ENCODE measurements around the gene SLC17A8.

SLC17A8 gene

GRCh38 chr12:100368066-100368465, 11.2 kb downstream of the SLC17A8 start:
- in situ Hi-C loops (cut with MboI; ENCODE audit: low sequenced_read_pairs): no loop called here

GRCh38 chr12:100371146-100371545, 14.3 kb downstream of the SLC17A8 start:
- in situ Hi-C loops (cut with MboI; ENCODE audit: low sequenced_read_pairs): no loop called here

- in situ Hi-C loops (cut with MboI; ENCODE audit: low sequenced_read_pairs): no loop called here
Measured at GRCh38 chr12:100372853-100373640, 16.2 kb downstream of the SLC17A8 start.

- in situ Hi-C loops (cut with MboI; ENCODE audit: low sequenced_read_pairs): no loop called here
Measured at GRCh38 chr12:100375038-100375735, 18.3 kb downstream of the SLC17A8 start.

GRCh38 chr12:100376161-100376560, 19.3 kb downstream of the SLC17A8 start:
- in situ Hi-C loops (cut with MboI; ENCODE audit: low sequenced_read_pairs): no loop called here

GRCh38 chr12:100381379-100381778, 24.5 kb downstream of the SLC17A8 start:
- in situ Hi-C loops (cut with MboI; ENCODE audit: low sequenced_read_pairs): no loop called here

GRCh38 chr12:100382338-100382737, 25.5 kb downstream of the SLC17A8 start:
- in situ Hi-C loops (cut with MboI; ENCODE audit: low sequenced_read_pairs): no loop called here

- in situ Hi-C loops (cut with MboI; ENCODE audit: low sequenced_read_pairs): no loop called here
Measured at GRCh38 chr12:100383586-100384558, 27.0 kb downstream of the SLC17A8 start.

- in situ Hi-C loops (cut with MboI; ENCODE audit: low sequenced_read_pairs): no loop called here
Measured at GRCh38 chr12:100384559-100384935, 27.7 kb downstream of the SLC17A8 start.

GRCh38 chr12:100388382-100388781, 31.5 kb downstream of the SLC17A8 start:
- in situ Hi-C loops (cut with MboI; ENCODE audit: low sequenced_read_pairs): no loop called here

GRCh38 chr12:100391856-100392255, 35.0 kb downstream of the SLC17A8 start:
- in situ Hi-C loops (cut with MboI; ENCODE audit: low sequenced_read_pairs): no loop called here

- in situ Hi-C loops (cut with MboI; ENCODE audit: low sequenced_read_pairs): no loop called here
Measured at GRCh38 chr12:100393200-100393599, 36.3 kb downstream of the SLC17A8 start.

- in situ Hi-C loops (cut with MboI; ENCODE audit: low sequenced_read_pairs): no loop called here
Measured at GRCh38 chr12:100395811-100396210, 38.9 kb downstream of the SLC17A8 start.

GRCh38 chr12:100398307-100398706, 41.4 kb downstream of the SLC17A8 start:
- in situ Hi-C loops (cut with MboI; ENCODE audit: low sequenced_read_pairs): no loop called here

- in situ Hi-C loops (cut with MboI; ENCODE audit: low sequenced_read_pairs): no loop called here
Measured at GRCh38 chr12:100399095-100399494, 42.2 kb downstream of the SLC17A8 start.

GRCh38 chr12:100401660-100402059, 44.8 kb downstream of the SLC17A8 start:
- in situ Hi-C loops (cut with MboI; ENCODE audit: low sequenced_read_pairs): no loop called here

GRCh38 chr12:100402763-100403162, 45.9 kb downstream of the SLC17A8 start:
- in situ Hi-C loops (cut with MboI; ENCODE audit: low sequenced_read_pairs): no loop called here

GRCh38 chr12:100403446-100403845, 46.6 kb downstream of the SLC17A8 start:
- in situ Hi-C loops (cut with MboI; ENCODE audit: low sequenced_read_pairs): no loop called here

- in situ Hi-C loops (cut with MboI; ENCODE audit: low sequenced_read_pairs): no loop called here
Measured at GRCh38 chr12:100404769-100405407, 48.0 kb downstream of the SLC17A8 start.

GRCh38 chr12:100413001-100413400, 56.1 kb downstream of the SLC17A8 start:
- in situ Hi-C loops (cut with MboI; ENCODE audit: low sequenced_read_pairs): no loop called here

- in situ Hi-C loops (cut with MboI; ENCODE audit: low sequenced_read_pairs): no loop called here
Measured at GRCh38 chr12:100414739-100415138, 57.9 kb downstream of the SLC17A8 start.

All from HL-60/S4 treated with phorbol 12-myristate 13-acetate at 8.2 ng/mL for 4 days and 3 days (cell line).